OCI-LY1 (cell line): Measurements from ENCODE around the gene ETV1.

ENCODE experiments used
- CTCF ChIP-seq: fragments of 200-600 bp; sonication (generic), shearing (Covaris generic); IDR thresholded peaks from 2 replicates; pipeline ENCODE4 v1.5.1; 2017; ENCODE audit warnings: mild to moderate bottlenecking, antibody characterized with exemption, low read length, moderate library complexity, mixed read lengths
- EZH2 ChIP-seq: fragments of 200-600 bp; sonication (generic), shearing (Covaris generic); IDR thresholded peaks from 2 replicates; pipeline ENCODE4 v1.8.0; 2017; ENCODE audit warnings: borderline replicate concordance, mixed run types, mild to moderate bottlenecking, antibody characterized with exemption, low read length, moderate library complexity, mixed read lengths

GRCh38 chr7:13846386-13846785 lies 143.1 kb downstream of the ETV1 start:
- no peak for TF ChIP-seq CTCF
- no peak for TF ChIP-seq EZH2
